ENCODE results near the gene RRBP1.

RRBP1 gene

GRCh38 chr20:17640875-17641378, 41.1 kb downstream of the RRBP1 start:
- H3K27me3 ChIP-seq (ENCODE audit: insufficient read depth, poor library complexity, severe bottlenecking) = no peaks in the 10 kb centered on the region
- TF ChIP-seq GABPA (IDR thresholded peaks at IDR 0.05; ENCODE audit: low read depth) (no peak), REST (IDR thresholded peaks at IDR 0.05; ENCODE audit: insufficient replicate concordance, low read depth) (no peak), POLR2AphosphoS5 (IDR thresholded peaks at IDR 0.05; ENCODE audit: low read depth) (no peak), SPI1 (IDR thresholded peaks at IDR 0.05; ENCODE audit: borderline replicate concordance, low read depth) (no peak)
- TF ChIP-seq, protein P1, sequence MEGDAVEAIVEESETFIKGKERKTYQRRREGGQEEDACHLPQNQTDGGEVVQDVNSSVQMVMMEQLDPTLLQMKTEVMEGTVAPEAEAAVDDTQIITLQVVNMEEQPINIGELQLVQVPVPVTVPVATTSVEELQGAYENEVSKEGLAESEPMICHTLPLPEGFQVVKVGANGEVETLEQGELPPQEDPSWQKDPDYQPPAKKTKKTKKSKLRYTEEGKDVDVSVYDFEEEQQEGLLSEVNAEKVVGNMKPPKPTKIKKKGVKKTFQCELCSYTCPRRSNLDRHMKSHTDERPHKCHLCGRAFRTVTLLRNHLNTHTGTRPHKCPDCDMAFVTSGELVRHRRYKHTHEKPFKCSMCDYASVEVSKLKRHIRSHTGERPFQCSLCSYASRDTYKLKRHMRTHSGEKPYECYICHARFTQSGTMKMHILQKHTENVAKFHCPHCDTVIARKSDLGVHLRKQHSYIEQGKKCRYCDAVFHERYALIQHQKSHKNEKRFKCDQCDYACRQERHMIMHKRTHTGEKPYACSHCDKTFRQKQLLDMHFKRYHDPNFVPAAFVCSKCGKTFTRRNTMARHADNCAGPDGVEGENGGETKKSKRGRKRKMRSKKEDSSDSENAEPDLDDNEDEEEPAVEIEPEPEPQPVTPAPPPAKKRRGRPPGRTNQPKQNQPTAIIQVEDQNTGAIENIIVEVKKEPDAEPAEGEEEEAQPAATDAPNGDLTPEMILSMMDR (IDR thresholded peaks at IDR 0.05; ENCODE audit: insufficient read depth, low read length) = no peak
- DNase-seq (ENCODE audit: low read depth in 1 of 2, low spot score in 1 of 2) = no peak
- no peak overlapping the region for H3K4me3 ChIP-seq (replicated peaks; ENCODE audit: insufficient read depth, low read length)
- no peak overlapping the region for H3K27ac ChIP-seq (replicated peaks)

DNA sequence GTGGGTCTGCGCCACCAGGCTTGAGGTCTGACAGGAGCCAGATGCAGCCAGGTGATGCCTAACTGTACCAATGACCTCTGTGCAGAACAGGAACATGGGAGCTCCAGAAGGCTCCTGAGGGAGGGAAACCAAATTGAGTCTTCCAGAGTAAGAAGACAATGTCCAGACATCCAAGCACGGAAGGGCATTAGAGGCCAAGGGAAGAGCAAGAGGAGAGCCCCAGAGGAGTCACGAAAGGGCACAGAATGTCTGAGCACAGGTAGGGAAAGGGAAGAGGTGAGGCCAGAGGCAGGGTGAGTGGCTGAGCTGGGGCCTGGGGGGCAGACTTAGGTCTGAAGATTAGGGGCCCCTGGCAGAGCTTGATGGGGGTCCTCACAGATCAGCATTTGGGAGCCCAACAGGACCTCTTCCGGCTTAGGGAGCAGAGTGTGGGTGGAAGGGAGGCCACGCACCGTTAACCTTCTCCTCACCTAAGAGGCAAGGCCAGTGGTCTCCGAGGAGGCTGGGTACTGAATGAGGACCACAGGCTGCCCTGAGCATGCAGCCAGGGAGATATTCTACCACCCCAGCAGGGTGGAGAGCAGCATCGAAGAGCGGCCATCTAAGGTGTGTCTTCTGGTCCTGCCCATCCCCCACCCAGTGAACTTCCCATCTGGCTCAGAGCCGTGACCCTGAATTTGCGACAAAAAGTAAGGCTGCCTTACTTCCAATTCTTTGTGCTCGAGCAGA, 41.7 kb downstream of the RRBP1 start:
- Histone ChIP-seq H3K4me3 (replicated peaks; ENCODE audit: insufficient read depth, low read length) (no peak overlapping the region), H3K27me3 (ENCODE audit: insufficient read depth, poor library complexity, severe bottlenecking) (no peaks in the 10 kb centered on the region), H3K27ac (replicated peaks) (no peak overlapping the region)
- TF ChIP-seq REST (IDR thresholded peaks at IDR 0.05; ENCODE audit: insufficient replicate concordance, low read depth) = no peak
- no peak for TF ChIP-seq SPI1 (IDR thresholded peaks at IDR 0.05; ENCODE audit: borderline replicate concordance, low read depth)
- TF ChIP-seq POLR2AphosphoS5 (IDR thresholded peaks at IDR 0.05; ENCODE audit: low read depth) = no peak
- no peak for TF ChIP-seq GABPA (IDR thresholded peaks at IDR 0.05; ENCODE audit: low read depth)
- TF ChIP-seq, protein P1 (IDR thresholded peaks at IDR 0.05; ENCODE audit: insufficient read depth, low read length) = no peak
- no peak for DNase-seq (ENCODE audit: low read depth in 1 of 2, low spot score in 1 of 2)

DNA sequence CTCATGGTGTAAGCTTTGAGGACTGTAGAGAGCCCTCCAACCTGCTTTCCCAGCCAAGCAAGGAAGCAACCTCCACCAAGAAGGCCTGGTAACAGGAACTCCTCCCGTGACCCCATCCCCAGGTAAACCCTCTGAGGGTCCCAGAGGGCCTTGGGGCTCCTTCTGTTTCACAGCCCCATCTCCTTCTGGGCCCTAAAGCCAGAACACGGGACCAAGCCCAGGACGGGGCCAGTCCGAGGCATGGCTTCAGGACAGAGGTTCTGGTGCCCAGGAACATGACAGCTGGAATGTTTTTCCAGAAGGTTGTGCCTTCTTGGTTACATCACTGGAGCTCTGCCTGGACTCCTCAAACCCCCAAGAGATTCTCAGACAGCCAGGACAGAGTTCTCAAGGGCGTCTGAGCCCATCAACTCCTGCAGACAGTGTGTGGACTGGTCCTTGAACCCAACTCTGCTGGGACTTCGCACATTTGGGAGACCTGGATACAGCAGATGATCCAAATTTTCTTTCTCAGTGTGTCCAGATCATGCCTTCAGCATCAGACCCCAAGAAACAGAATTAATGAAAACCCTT, 43.1 kb downstream of the RRBP1 start:
- Histone ChIP-seq H3K4me3 (replicated peaks; ENCODE audit: insufficient read depth, low read length) (no peak overlapping the region), H3K27ac (replicated peaks) (no peak overlapping the region), H3K27me3 (ENCODE audit: insufficient read depth, poor library complexity, severe bottlenecking) (no peaks in the 10 kb centered on the region)
- no peak for DNase-seq (ENCODE audit: low read depth in 1 of 2, low spot score in 1 of 2)
- no peak for TF ChIP-seq SPI1 (IDR thresholded peaks at IDR 0.05; ENCODE audit: borderline replicate concordance, low read depth)
- no peak for TF ChIP-seq GABPA (IDR thresholded peaks at IDR 0.05; ENCODE audit: low read depth)
- no peak for TF ChIP-seq REST (IDR thresholded peaks at IDR 0.05; ENCODE audit: insufficient replicate concordance, low read depth)
- TF ChIP-seq, protein P1 (IDR thresholded peaks at IDR 0.05; ENCODE audit: insufficient read depth, low read length) = no peak
- no peak for TF ChIP-seq POLR2AphosphoS5 (IDR thresholded peaks at IDR 0.05; ENCODE audit: low read depth)

All from HL-60 (cell line).